Fibroblast of peridontal ligament (primary cell): ENCODE data around the gene GSK3B.

ENCODE experiments used
- DNase-seq: peaks from one replicate; pipeline ENCODE4 v3.0.0-alpha.2; 2010; ENCODE audit errors: extremely low read depth

GSK3B gene

DNA sequence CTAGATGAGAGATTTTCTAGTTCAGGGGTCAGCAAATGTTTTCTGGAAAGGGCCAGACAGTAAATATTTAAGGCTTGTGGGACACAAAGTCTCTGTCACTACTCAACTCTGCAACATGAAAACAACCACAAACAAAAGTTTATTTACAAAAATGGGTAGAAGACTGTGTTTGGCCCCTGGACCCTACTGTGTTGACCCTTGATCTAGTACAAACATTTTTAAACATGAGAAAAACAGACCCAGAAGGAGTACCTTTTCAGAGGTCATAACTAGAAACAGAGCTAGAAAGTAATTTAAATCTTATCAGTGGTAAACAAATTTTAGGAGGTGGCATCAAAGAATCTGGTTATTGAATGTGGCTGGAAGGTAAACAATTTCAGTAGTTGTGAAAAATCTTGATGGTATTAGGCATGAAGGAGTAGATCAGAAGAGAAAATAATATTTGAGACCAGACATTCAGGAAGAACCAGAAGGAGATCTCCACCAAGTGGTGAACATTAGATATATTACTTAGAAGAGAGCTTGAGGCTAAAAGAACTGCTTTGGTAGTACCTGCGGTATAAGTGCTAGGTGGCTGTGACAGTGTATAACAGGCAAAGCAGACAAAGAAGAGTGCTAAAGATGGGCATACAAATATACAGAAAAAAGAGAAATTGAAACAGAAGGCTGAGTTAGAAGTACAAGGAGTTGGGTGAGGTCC lies 210.6 kb downstream of the GSK3B start:
- no peak for DNase-seq

DNA sequence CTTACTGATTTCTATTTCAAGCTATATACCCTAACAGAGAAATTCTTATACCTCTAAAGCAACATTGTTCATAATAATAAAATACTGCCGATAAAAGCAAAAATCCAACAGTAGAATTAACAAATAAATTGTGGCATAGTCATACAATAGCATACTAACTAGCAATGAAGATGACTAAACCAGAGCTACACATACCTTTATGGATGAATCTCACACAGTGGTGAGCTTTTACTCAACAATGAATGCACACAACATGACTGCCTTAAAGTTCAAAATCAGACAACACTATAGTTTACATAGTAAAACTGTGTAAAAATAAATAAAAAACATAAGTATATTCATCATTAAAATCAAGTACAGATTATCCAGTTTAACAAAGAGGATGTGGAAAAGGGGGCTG lies 213.3 kb downstream of the GSK3B start:
- DNase-seq, result no peak

DNA sequence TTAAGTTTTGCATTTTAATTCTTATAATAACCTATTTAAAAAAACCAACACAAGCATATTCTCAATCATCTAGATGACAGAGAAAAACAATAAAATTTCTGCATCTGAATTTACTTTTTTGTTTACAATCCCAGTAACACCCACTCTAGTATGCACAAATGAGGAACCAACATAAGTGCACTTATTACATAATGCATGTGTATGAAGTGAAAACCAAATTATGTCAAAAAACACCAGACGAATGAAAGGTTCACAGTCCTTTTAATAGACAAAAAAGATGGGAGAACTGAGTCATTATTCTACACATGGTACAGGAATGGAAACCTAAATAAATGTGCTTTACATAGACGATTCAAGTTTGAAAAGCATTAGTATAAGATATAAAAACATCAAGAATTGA lies 220.6 kb downstream of the GSK3B start:
- DNase-seq, result no peak

- no peak for DNase-seq
Measured at GRCh38 chr3:119872773-119873172, 221.5 kb downstream of the GSK3B start.

GRCh38 chr3:119871571-119871970 lies 222.7 kb downstream of the GSK3B start:
- DNase-seq, result no peak

GRCh38 chr3:119870512-119870911 lies 223.7 kb downstream of the GSK3B start:
- DNase-seq, result no peak

DNA sequence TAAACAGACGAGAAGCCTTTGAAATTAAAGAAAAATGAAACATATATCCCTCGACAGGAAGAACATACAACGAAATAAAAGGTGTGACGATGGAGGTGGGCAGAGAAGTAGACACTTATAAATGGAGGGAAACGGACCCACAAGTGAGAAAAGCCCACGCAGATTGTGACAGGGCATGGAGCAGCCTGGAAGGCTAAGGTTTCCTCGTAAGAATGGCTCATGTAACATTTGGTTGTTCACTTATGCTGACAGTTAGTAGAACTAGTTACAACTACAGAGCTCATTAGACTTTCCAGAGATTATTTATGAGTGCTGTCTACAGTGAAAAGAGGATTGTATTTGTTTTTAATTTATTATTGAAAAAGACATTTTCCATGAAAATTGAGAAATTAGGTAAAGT lies 229.8 kb downstream of the GSK3B start:
- DNase-seq, result no peak

DNA sequence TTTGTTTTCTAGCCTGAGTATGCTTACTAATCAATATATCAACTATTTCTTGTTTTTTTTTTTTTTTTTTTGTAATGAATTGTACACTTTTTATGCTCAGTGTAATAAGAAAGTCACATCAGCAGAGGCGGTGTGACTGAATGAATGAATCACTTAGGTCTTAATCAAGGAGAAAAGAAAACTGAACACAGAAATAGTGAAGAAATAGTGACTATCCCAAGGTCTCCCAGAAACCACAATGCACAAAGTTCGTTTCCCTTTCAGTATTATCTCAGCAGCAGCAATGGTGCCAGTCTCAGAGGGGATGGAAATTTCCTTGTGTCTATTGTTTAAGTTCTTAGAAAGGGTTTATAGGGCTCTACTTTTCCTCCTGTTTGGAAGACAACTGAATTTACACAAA lies 231.6 kb downstream of the GSK3B start:
- DNase-seq, result no peak

DNA sequence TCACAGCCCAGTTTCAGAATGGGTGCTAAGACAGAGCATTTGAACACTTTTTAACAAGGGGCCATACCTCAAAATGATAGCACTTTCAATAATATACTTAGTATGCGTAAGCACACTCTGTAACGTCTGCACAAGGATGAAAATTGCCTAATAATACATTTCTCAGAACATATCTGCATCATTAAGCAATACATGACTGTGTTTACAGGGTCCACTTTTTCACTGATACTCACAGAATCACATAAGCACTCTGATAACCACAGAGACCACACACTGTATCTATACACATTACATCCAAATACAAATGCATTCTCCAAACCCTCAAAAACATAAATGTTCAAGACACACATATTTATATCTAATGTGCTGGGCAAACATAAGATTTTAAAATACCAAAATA lies 232.6 kb downstream of the GSK3B start:
- DNase-seq, result no peak

DNA sequence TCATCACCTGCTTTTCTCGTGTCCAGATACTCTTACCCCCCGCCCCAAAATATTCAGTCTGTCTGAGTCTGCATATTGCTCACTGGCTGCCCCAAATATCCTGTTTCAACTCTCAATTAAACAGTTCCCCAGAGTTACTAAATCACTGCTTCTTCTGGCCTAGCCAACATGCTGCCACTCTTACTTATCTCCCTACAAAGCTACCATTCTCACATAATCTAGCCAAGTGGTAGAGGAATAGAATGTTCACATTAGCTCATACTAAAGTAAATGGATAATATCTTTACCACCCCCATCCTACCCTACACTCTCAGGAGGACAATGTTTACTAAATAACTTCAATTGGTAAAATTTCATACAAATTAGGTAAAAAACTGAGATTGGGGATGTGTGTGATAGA lies 234.5 kb downstream of the GSK3B start:
- no peak for DNase-seq

DNA sequence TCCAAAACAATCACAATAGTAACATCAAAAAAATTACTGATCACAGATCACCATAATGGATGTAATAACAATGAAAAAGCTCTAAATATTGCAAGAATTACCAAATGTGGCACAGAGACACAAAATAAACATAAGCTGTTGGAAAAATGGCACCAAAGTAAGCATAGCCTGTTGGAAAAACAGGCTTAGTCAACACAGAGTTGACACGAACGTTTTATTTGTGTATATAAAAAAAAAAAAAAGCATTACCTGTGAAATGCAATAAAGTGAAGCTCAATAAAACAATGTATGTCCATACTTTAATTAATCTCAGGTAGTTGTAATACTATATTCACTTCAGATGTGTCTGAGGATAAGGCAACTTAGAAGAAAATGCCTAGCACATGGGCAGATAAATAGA lies 235.3 kb downstream of the GSK3B start:
- no peak for DNase-seq

- no peak for DNase-seq
Measured at GRCh38 chr3:119856695-119857094, 237.6 kb downstream of the GSK3B start.

- DNase-seq, result no peak
Measured at GRCh38 chr3:119849126-119849525, 245.1 kb downstream of the GSK3B start.

DNA sequence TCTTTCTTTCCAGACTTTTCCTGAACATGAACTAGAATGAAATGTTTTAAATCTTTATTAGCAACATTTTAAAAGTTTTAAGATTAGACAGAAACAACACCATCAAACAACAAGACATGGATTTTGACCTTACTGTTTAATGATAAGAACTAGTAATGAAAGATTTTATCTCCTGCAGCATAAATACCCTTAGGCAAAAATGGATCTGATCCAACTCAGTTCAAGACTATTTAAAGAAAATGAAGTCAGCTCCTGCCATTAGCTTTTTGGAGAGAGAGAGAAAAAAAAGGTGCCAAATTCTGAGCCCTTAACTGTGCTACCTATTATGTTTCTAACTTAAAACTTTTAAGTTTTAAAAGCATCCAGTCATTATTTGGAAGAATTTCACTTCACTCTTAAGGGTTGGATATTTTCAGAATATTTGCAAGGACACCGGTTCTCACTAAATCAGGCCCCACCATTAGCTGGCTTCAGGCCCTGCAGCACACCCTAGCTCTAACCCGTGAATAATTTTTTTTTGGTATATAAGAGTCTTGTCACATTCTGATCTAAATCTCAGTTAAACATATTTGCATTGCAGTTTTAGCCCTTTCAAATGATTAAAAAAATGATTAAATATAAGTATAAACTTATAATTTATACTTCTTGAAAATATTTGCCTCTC lies 252.3 kb downstream of the GSK3B start:
- DNase-seq, result no peak

DNA sequence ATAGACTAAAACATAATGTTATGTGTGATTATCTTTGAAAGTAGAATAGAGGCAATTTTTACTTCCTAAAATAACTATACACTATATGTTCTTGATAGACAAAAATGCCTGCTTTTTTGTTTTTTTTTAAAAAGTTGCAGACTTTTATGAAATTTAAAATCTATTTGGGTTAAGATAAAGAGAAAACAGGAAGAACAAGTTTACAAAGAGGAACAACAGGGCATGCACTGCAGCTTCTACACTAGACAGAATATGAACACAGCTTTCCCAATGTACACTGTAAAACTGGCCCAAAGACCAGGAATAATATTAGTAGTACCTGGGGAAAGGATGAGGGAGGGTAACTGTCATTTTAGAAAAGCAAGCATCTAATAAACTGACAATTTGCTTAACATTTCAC lies 258.7 kb downstream of the GSK3B start:
- DNase-seq, result no peak

DNA sequence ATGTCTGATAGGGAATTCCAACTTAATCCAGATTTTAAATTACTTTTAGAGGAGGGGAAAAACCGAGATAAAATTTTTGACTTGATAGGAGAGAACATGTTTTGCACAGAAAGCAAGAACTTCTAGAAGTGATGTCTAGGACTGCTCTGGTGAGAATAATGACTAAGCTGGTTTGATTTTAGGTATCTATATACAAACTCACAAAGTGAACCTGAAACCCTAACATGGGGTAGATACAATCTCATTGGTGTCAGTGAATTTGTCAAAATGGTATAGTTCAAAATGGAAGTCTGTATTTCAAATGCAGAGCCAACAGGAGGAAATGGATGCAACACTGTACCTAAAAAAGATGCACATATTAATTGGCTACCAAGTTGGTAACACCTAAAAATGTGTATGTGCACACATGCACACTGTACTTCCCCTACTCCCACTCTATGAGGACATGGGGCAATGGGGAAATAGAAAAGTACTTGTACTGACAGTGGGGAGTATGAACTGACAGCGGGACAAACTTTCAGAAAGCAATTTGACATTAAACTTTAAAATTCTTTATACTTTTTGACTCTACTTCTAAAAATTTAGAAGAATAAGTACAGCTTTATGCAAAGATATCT lies 259.4 kb downstream of the GSK3B start:
- no peak for DNase-seq

GRCh38 chr3:119831941-119832371 lies 262.3 kb downstream of the GSK3B start:
- DNase-seq, result no peak

DNA sequence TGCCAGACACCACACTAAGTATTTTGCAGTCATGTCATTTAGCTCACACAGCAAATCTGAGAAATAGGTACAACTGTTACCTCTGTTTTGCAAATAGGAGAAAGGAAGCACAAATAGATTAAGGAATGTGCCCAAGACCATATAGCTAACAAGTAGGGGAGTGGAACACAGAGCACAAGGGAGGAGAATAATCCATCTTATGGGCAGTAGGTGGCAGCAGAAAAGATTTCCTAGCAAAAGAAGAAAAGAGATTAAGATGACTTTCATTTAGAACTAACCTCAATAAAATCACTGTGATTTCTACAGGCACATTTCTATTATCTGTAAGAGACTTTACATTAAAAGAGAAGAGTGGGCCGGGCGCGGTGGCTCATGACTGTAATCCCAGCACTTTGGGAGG lies 263.2 kb downstream of the GSK3B start:
- DNase-seq, result no peak

DNA sequence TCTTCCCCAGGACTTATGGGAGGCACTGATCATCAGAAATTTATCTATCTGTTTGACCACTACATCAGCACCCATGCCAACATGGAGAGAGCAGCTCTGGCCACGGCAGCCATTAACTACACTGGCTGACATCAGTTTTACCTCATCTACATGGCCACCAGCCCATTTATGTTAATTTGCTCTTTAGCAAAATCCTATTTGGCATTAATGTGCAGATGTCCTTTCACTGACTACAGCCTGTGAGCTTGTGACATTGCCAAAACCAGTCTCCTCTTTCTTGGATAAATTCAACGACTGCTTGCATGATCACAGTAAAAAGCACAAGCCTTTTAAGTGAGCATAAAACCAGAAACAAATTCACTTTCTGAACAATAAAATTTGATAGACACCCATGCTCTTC lies 264.8 kb downstream of the GSK3B start:
- no peak for DNase-seq

DNA sequence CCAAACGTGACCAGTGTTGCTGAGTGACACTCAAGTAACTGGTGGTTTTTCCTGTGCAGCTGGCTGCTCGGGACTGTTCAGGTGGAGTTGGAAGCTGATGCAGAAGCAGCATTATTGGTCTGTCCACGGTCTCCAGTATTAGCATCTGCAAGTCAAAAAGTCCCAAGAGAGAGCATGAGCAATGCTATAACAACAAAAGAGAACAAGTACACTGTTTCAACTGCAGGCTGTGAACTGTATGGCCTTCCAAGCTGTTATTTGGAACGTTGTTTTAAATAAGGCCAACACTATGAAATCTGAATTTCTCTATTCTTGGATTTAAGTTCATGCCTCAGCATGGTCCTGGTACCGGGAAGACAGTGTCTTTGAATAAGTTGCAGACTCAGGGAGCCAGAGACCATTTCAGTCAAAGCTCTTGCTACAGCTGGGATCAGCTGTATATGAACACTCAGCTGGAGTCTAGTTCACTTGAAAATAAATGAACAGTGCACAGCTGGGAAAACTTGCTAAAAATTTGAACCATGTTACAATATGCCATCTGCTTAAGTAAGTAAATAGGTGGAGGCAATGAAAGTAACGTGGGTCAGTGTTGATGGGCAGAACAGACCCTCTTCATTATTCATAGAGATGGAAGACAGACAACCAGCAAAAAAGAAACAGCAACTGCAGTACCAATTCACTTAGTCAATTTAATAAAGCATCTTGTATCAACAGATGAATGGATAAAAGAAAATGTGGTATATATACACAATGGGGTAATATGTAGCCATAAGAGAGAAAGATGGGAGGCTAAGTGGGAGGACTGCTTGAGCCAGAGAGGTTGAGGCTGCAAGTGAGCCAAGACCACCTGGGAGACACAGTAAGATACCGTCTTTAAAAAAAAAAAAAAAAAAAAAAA lies 267.3 kb downstream of the GSK3B start:
- no peak for DNase-seq

GRCh38 chr3:119825820-119826219 lies 268.4 kb downstream of the GSK3B start:
- no peak for DNase-seq

- peak; percentile 11 for DNase-seq
Measured at GRCh38 chr3:119819806-119820205, 274.4 kb downstream of the GSK3B start.
